IMR-90 (cell line): Measurements from ENCODE around the gene SMAD7.

ENCODE experiments used
- POLR2A ChIP-seq: IDR thresholded peaks from 2 replicates; pipeline ENCODE4 v1.6.1; 2012; ENCODE audit warnings: mild to moderate bottlenecking, low read depth, low read length
- RAD21 ChIP-seq: IDR thresholded peaks from 2 replicates; pipeline ENCODE4 v1.6.1; 2012; ENCODE audit warnings: low read length, improper control_type of control experiment

GRCh38 chr18:48926420-48926857, 24.3 kb downstream of the SMAD7 start:
- no peak for TF ChIP-seq POLR2A
- TF ChIP-seq RAD21: no peak
